ENCODE results near the gene DNAJC18.
"Not testable (repeated sequence)": the region's sequence is repeated elsewhere in the genome, so short reads cannot be mapped to it uniquely, and the experiment has no call there.

Gene DNAJC18

GRCh38 chr5:139426203-139426885, 13.0 kb downstream of the DNAJC18 start:
- DNase-seq (ENCODE audit: low spot score), result peak; percentile 54

- DNase-seq (ENCODE audit: low spot score), result no peak
Observed at GRCh38 chr5:139425497-139425896, 13.8 kb downstream of the DNAJC18 start.

GRCh38 chr5:139422307-139422893, 16.9 kb downstream of the DNAJC18 start:
- DNase-seq (ENCODE audit: low spot score), result peak; percentile 85

GRCh38 chr5:139419226-139420192, 19.8 kb downstream of the DNAJC18 start:
- DNase-seq (ENCODE audit: low spot score), result no peak

- DNase-seq (ENCODE audit: low spot score), result no peak
Observed at GRCh38 chr5:139418793-139419192, 20.5 kb downstream of the DNAJC18 start.

GRCh38 chr5:139417214-139417613, 22.1 kb downstream of the DNAJC18 start:
- no peak for DNase-seq (ENCODE audit: low spot score)

GRCh38 chr5:139416651-139417050, 22.7 kb downstream of the DNAJC18 start:
- no peak for DNase-seq (ENCODE audit: low spot score)

GRCh38 chr5:139415869-139416268, 23.5 kb downstream of the DNAJC18 start:
- no peak for DNase-seq (ENCODE audit: low spot score)

GRCh38 chr5:139415221-139415861, 24.0 kb downstream of the DNAJC18 start:
- DNase-seq (ENCODE audit: low spot score), result no peak

- DNase-seq (ENCODE audit: low spot score), result no peak
Observed at GRCh38 chr5:139414581-139415130, 24.7 kb downstream of the DNAJC18 start.

GRCh38 chr5:139413963-139414362, 25.4 kb downstream of the DNAJC18 start:
- DNase-seq (ENCODE audit: low spot score), result no peak

- no peak for DNase-seq (ENCODE audit: low spot score)
Observed at GRCh38 chr5:139413153-139413552, 26.2 kb downstream of the DNAJC18 start.

GRCh38 chr5:139410993-139411828, 28.1 kb downstream of the DNAJC18 start:
- peak; percentile 66 for DNase-seq (ENCODE audit: low spot score)

- DNase-seq (ENCODE audit: low spot score), result no peak
Observed at GRCh38 chr5:139410121-139410992, 29.0 kb downstream of the DNAJC18 start.

- DNase-seq (ENCODE audit: low spot score), result not testable (repeated sequence)
Observed at GRCh38 chr5:139409116-139409515, 30.2 kb downstream of the DNAJC18 start.

GRCh38 chr5:139408191-139408590, 31.1 kb downstream of the DNAJC18 start:
- DNase-seq (ENCODE audit: low spot score), result no peak

GRCh38 chr5:139407517-139407916, 31.8 kb downstream of the DNAJC18 start:
- DNase-seq (ENCODE audit: low spot score), result no peak

GRCh38 chr5:139406963-139407362, 32.4 kb downstream of the DNAJC18 start:
- DNase-seq (ENCODE audit: low spot score), result no peak

GRCh38 chr5:139404484-139404840, 34.9 kb downstream of the DNAJC18 start:
- no peak for DNase-seq (ENCODE audit: low spot score)
